Hepatic stellate cell (primary cell): ENCODE measurements around the gene SLC43A1.

Source experiments
- DNase-seq: peaks from one replicate; pipeline ENCODE4 v3.0.0; 2011; ENCODE audit warnings: low spot score

SLC43A1 gene

DNA sequence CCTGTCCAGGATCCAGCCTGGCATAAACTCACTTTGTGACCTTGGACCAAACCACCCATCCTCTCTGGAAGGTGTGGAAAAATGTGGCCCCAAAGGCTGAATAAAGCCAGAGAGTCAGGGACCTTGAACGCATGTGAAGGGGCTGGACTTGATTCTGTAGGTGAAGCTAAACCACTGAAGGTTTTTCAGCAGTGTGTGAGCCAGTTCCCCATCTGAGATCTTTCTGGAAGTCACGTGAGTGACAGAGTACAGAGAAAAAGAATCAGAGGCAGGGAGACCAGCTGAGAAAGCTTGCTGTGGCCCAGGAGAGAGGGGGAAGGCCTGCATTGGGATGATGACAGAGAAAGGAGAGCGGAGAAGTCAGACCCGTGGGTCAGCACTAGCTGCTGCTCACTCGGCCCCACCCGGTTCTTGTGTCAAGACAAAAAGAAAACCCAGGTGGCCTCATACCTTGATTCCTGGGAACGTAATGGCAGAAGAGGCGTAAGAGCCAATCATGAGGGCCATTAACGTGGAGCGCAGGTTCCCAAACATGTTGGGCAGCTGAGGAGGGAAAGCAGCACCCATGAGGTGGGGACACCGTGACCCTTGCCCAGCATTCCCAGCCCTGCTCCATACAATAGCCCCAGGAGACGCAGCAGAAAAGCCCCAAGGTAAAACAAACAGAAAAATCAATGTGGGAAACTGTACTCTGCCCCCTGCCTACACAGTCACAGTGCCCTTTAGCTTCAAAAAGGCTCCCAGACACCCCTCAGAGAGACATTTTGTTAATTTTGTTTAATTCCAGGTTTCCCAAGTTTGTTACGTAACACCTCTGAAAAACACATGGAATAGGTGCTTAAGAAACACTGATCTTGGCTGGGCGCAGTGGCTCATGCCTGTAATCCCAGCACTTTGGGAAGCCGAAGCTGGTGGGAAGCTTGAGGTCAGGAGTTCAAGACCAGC lies 17.9 kb downstream of the SLC43A1 start:
- DNase-seq: no peak

GRCh38 chr11:57496109-57496820 lies 19.2 kb downstream of the SLC43A1 start:
- no peak for DNase-seq

GRCh38 chr11:57493507-57494503 lies 21.7 kb downstream of the SLC43A1 start:
- DNase-seq: no peak

- no peak for DNase-seq
Observed at GRCh38 chr11:57491371-57492061, 24.0 kb downstream of the SLC43A1 start.

DNA sequence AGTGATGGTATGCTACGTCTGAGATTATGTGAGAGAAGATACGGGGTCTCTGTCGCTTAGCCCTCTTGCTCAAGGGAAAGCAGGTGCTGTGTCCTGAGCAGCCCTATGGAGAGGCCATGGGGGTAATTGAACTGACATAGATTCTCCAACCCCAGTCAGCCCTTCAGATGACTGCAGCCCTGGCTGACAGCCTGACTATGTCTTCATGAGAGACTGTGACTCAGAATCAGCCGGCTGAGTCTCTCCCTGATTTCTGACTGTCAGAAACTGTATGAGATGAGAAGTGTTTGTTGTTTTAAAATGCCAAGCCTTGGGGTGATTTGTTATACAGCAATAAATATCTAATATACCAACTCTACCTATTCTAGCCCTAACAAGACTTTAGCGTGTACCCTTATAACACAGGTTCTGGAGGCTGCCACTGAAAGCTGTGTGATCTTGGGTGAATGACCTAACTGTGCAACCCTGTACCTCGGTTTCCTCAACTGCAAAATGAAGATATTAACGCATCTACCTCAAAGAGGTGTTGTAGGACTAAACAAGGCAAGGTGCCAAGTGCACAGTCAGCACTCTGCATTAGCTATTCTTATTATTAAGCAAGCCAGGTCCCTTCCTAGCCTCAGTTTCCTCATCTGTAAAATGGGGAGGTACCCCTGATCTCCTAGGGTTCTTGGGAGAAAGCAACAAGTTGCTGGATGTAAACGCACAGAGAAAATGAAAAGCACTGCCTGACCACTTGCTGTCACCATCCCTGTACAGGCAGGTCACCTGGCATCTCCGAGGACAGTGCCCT lies 24.9 kb downstream of the SLC43A1 start:
- DNase-seq: no peak

DNA sequence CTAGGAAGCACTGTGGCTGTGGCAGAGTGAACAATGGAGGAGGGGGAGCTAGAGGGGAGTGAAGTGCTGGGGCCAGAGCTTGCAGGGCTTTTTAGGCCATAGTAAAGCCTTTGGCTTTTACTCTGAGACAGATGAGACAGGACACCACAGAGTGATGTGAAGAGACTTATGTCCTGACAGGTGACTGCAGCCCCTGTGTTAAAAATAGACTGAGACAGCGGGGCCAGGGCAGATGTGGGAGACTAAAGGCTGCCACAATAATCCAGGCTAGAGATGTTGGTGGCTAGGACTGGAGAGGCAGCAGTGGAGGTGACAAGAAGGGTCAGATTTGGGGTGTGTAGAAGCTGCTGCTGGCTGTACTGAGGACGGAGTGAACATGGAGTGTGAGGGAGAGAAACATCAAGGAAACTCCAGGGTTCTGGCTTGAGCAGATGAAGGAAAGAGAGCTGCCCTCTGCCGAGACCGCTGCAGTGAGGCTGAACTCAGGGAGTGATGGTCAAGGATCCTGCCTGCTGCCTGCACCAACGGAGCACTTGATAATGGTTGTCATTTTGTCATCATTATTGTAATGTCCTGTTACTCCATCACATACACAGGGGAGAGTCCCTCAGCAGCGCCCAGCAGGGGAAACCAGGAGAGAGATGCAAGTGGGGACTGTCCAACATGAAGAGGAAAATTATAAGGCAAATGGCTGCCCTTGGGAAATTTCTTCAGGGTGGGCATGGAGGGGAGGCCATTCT lies 27.4 kb downstream of the SLC43A1 start:
- DNase-seq: no peak

DNA sequence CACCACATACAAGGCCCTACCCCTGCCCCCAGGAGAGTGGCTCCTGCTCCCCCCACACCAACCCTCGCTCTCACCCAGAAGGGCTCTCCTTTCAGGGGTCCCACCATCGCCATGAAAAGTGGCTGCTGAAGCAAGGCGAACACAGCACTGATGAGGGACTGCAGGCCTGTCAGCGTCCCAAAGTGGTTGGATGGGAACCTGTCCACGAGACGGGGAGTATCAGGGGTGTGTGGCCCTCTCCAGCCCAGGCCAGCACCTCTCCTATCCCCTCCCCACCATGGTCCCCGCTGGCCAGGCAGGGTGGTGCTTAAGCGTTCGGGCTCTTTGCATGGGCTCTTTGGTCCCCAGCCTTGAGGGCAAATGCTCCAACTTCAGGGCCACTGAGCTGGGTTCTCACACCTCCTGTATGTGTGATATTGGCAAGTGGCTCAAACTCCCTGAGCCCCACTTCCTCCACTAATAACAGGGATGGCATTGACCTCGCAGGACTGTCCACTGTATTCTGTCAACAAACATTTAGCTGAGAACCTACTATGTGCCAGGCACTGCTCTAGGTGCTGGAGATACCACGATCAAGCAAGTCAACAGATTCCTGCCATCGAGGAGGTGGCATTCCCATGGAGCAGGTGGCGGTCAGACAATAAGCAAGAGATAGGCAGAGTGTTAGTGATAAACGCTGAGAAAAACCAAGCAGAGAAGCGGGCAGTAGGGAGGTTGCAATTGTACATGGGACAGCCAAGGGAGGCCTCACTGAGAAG lies 28.3 kb downstream of the SLC43A1 start:
- no peak for DNase-seq

GRCh38 chr11:57485217-57485990 lies 30.1 kb downstream of the SLC43A1 start:
- DNase-seq: no peak

DNA sequence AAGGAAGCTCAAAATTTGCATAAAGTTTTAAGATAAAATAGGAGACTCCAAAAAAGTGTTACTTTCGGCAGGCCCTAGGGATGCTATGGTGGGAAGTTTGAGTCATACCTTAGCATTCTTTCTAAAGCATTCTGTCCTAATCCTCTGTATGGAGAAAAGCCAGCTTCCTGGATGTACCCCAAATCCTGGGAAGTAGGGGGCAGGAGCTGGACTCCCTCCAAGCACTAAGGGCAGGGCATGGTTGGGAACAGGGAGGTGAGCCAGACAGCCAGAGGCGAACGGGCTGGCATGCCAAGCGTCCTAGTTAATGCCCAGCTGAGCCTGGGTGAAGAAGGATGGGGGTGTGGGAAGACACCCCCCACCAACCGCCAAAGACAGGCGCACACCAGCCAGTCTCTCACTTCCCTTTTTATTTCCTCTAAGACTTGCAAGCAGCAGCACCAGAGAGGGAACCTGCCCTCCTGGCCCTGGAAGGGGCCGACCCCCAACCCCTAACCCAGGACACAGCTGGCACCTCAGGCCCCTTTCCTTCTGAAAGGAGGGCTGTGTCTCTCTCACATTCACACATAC lies 31.3 kb downstream of the SLC43A1 start:
- no peak for DNase-seq

- no peak for DNase-seq
Observed at GRCh38 chr11:57483562-57483918, 32.0 kb downstream of the SLC43A1 start.

DNA sequence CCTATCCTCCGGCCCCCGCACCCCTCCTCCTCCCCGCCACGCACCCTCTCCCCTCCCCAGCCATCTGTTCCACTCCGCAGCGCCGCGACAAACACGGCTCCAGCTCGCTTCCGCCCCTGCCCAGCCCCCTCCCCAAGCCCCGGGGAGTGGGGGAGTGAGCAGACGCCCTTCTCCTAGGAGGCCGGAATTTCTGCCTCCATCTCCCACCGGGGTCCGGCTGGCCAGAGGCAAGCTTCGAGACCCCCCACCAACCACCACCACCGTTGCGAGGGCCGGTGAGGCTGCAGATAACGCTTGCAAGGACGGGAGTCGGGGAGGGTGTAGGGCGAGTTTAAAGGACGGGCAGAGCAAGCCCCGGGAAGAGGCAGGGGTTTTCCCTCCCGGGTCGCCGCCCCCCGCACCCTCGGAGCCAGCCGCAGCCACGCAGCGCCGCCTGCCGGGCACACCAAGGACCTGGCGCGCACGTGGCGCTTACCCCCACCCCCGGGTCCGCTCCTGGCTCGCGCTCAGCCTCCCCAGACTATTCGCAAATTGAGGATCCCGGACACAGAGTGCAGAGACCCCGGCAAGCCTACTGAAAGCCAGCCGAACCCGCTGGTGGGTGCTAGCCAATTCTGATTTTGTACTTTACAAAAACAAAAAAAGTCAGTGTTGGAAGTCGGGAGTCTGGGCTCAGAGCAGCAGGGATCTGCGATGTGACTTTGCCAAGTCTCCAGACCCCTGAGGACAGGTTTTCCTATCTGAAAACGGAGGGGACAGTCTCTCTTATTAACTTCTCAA lies 32.5 kb downstream of the SLC43A1 start:
- peak; percentile 71 for DNase-seq

DNA sequence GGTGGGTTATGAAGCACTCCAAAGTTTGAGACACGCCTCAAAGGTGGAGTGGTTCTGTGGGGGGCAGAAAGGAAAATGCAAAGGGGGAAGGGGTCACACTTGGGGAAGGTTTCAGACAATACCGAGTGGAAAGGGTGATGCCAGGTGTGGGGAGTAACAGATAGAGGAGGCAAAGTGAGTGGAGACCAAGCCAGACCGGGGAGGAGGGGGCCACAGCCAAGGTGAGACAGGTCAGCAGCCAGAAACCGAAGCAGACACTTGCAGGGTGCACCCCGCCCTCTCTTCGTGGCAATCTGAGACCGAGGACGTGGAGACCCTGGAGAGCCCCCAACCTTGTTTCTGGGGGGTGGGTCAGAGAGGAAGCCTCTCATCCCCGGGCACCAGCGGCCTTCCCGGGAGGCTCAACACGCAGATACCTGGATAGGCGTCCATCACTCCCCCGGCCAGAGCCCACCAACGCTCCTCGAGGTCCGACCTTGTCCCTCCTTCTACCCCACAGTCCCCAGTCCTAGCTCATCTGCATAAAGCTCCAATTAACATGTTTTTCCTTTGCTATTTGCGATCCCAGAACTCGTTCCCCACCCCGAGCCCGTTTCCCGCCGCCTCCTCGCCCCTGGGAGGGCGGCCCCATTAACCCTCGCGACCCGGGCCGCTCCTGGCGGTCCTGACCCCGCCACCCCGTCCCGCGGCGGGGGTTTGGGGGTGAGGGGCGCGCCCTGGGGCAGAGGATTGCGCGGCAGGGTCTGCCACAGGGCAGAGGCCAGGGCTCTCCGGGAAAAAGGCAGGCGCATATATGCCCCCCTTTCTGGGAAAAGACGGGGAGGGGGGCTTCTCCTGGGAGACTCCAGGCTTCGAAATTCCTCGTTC lies 33.4 kb downstream of the SLC43A1 start:
- no peak for DNase-seq

DNA sequence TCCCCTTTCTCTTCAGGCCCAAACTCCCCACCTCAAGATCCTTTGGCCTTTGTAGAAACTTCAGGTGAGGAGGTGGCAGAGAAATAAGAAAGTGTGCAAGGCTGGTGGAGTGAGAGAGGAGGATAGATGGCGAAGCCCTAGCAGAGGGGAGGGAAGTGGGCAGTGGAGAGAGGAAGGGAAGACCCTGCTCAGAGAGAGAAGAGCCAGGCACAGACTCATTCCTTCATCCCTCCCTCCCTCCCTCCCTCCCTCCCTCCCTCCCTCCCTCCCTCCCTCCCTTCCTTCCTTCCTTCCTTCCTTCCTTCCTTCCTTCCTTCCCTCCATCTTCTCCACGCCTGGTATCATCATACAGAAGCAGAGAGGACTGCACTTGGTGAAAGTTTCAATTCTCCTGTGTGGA lies 34.2 kb downstream of the SLC43A1 start:
- DNase-seq: no peak

DNA sequence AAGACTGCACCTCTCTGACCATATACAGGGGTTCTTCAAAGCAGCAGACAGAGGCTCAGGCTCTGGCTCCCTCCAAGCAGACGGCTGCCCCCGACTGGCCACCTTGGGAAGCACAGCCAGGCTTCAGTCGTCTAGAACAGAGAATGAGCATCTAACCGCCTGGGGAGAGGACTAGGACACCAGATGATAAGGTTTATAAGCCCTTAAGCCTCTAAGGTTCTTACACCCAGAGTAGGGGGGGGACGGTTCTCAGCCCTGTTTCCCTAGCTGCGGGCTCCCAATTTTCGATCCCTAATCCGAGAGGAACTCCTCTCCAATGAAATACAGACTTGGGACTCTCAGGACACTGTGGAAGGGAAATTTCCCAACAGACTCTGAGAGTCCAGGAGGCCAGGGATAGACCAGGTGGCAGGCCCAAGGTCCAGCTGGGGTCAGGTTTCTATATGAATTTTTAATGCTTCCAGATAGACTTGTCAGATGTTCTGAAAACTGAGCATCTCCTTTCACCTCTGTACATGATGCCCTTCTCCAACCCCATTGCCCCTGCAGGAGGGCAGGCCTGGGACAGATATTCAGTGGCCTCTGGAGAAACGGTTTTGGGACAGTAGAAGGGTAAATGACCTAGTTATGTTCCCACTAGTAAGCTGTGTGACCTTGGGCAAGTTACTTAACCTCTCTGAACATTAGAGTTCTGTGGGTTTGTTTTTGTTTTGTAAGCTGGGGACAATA lies 34.9 kb downstream of the SLC43A1 start:
- DNase-seq: peak; percentile 81

- DNase-seq: no peak
Observed at GRCh38 chr11:57479911-57480310, 35.6 kb downstream of the SLC43A1 start.
